Astrocyte (in vitro differentiated cells and primary cell): ENCODE data around the gene IL17C.

Experiments used
- CTCF ChIP-seq: IDR thresholded peaks from 2 replicates; pipeline ENCODE4 v1.5.1; 2011; ENCODE audit warnings: low read depth, mild to moderate bottlenecking, inconsistent platforms, low read length, moderate library complexity; ENCODE audit not compliant: insufficient read depth
- EZH2 ChIP-seq: IDR thresholded peaks from 2 replicates; pipeline ENCODE4 v1.6.1; 2012; ENCODE audit warnings: mild to moderate bottlenecking, low read length, inconsistent platforms; ENCODE audit not compliant: insufficient read depth

GRCh38 chr16:88686439-88687253 lies 48.3 kb downstream of the IL17C start, which contains the start of gene SNAI3:
- TF ChIP-seq CTCF = no peak
- no peak for TF ChIP-seq EZH2
